ENCODE results near the gene FOXN3.

GRCh38 chr14:89303456-89304435, 113.3 kb downstream of the FOXN3 start:
- TF ChIP-seq YY1 (IDR thresholded peaks at IDR 0.05; ENCODE audit: insufficient read depth, insufficient read length): no peak
- no peak for TF ChIP-seq ZNF274 (IDR thresholded peaks at IDR 0.05; ENCODE audit: low read depth, low read length)

Measured in NT2/D1 (cell line).